Measurements from ENCODE around the gene PLCL1.

The PLCL1 gene

GRCh38 chr2:197964720-197965119 lies 160.3 kb downstream of the PLCL1 start:
- no peak for DNase-seq

GRCh38 chr2:197965756-197966155 lies 161.4 kb downstream of the PLCL1 start:
- DNase-seq: no peak

GRCh38 chr2:197969391-197969893 lies 165.0 kb downstream of the PLCL1 start:
- DNase-seq: no peak

GRCh38 chr2:197972061-197972460 lies 167.7 kb downstream of the PLCL1 start:
- no peak for DNase-seq

- DNase-seq: no peak
These were observed 168.2 kb downstream of the PLCL1 start for GRCh38 chr2:197972587-197972986.

- no peak for DNase-seq
These were observed 169.4 kb downstream of the PLCL1 start for GRCh38 chr2:197973772-197974171.

- no peak for DNase-seq
These were observed 171.6 kb downstream of the PLCL1 start for GRCh38 chr2:197975931-197976519.

GRCh38 chr2:197978971-197979370 lies 174.6 kb downstream of the PLCL1 start:
- no peak for DNase-seq

- no peak for DNase-seq
These were observed 178.2 kb downstream of the PLCL1 start for GRCh38 chr2:197982565-197982964.

GRCh38 chr2:197985029-197985638 lies 180.7 kb downstream of the PLCL1 start:
- DNase-seq: no peak

- no peak for DNase-seq
These were observed 182.6 kb downstream of the PLCL1 start for GRCh38 chr2:197986977-197987376.

- no peak for DNase-seq
These were observed 186.0 kb downstream of the PLCL1 start for GRCh38 chr2:197990356-197990755.

- DNase-seq: no peak
These were observed 188.2 kb downstream of the PLCL1 start for GRCh38 chr2:197992482-197993133.

GRCh38 chr2:197993363-197993762 lies 189.0 kb downstream of the PLCL1 start:
- DNase-seq: no peak

- no peak for DNase-seq
These were observed 189.4 kb downstream of the PLCL1 start for GRCh38 chr2:197993830-197994229.

GRCh38 chr2:197994751-197995150 lies 190.4 kb downstream of the PLCL1 start:
- DNase-seq: no peak

GRCh38 chr2:197996583-197996982 lies 192.2 kb downstream of the PLCL1 start:
- no peak for DNase-seq

GRCh38 chr2:197997083-197997541 lies 192.7 kb downstream of the PLCL1 start:
- DNase-seq: no peak

GRCh38 chr2:197998702-197999101 lies 194.3 kb downstream of the PLCL1 start:
- no peak for DNase-seq

GRCh38 chr2:198000417-198000816 lies 196.0 kb downstream of the PLCL1 start:
- no peak for DNase-seq

- DNase-seq: no peak
These were observed 199.8 kb downstream of the PLCL1 start for GRCh38 chr2:198004173-198004572.

GRCh38 chr2:198004921-198005829 lies 200.8 kb downstream of the PLCL1 start:
- no peak for DNase-seq

- DNase-seq: no peak
These were observed 202.3 kb downstream of the PLCL1 start for GRCh38 chr2:198006733-198007132.

Measured in stimulated activated CD4-positive, alpha-beta T cell treated with anti-CD3 and anti-CD28 coated beads, Interleukin-2, amount 100 ng/mL, for 48 hours (primary cell).